ENCODE data around the gene CDC42BPB.

DNA sequence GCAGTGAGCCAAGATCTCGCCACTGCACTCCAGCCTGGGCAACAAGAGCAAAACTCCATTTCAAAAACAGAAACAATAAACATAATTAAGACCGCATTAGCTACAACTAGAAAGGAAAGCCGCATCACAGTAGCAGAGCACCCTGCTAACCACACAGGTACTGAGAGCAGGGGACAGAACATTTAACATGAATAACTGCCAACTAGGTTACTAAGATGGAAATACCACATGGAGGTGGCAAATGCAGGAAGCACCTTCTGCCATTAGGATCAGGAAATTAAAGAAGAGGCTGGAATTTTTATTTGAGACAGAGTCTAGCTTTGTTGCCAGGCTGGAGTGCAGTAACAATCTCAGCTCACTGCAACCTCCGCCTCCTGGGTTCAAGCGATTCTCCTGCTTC, 41.9 kb downstream of the CDC42BPB start:
- no peak for TF ChIP-seq SUZ12 (IDR thresholded peaks at IDR 0.05; ENCODE audit: extremely low read depth, insufficient read depth, insufficient read length)
- TF ChIP-seq YY1 (IDR thresholded peaks at IDR 0.05; ENCODE audit: insufficient read depth, insufficient read length), result no peak
- no peak for TF ChIP-seq ZNF274 (IDR thresholded peaks at IDR 0.05; ENCODE audit: low read depth, low read length)

Measured in NT2/D1 (cell line).